Measurements from ENCODE around the gene LRRC3. TPM values are rescaled to one million over a fixed set of nuclear protein-coding genes. Genes with fewer than 3 reads are reported as not detected.

Gene LRRC3
- total and polyA plus RNA-seq, 2 of the 8 experiments (the other 6 are each of a cell fraction or from before 2014, with no cell fraction given): 3.1 to 5.4 TPM

DNA sequence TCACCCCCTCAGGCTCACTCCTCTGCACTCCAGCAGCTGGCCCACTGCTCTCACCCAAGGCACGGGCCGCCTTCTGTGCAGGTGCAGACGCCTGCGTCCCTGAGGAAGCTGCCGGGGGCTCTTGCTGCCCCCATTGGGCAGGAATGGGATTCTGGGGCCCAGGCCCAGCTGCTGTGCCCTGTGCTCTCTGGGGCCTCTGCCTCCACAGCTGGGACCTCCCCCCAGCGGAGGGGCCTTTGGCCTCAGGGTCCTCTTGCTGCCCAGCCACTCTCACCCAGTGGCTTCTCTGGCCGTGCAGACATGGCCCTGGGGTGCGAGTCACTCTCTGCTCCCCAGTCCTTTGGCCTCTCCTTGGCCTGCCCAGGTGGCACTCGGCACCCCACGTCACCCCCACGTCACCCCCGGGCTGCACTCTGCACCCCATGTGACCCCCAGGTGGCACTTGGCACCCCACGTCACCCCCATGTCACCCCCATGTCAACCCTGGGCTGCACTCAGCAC lies 19.1 kb upstream of the LRRC3 start:
- no peak overlapping the region for H3K18ac ChIP-seq (ENCODE audit: extremely low read depth, low read length)
- H3K14ac ChIP-seq (ENCODE audit: insufficient read length): no peak overlapping the region
- DNase-seq (ENCODE audit: low read depth in 1 of 2, low spot score in 2 of 2): no peak
- H3K79me1 ChIP-seq (ENCODE audit: low read depth, low read length): no peaks in the 10 kb centered on the region
- H3K23me2 ChIP-seq (ENCODE audit: low read depth, low read length): 0 out of 2 replicates have a peak, but pooled peaks cover 1% of the 10 kb centered on the region
- H2BK12ac ChIP-seq (ENCODE audit: low read depth, low read length): no peak overlapping the region
- no peak overlapping the region for H4K91ac ChIP-seq (replicated peaks; ENCODE audit: insufficient read length, low read length)
- no peaks in the 10 kb centered on the region for H3K79me2 ChIP-seq (ENCODE audit: control insufficient read depth in 1 of 2, insufficient read depth in 2 of 2, low read length in 2 of 2)
- H3K36me3 ChIP-seq (ENCODE audit: control insufficient read depth in 2 of 4, insufficient read depth in 4 of 4, low read length in 3 of 4): no peaks in the 10 kb centered on the region
- no peak overlapping the region for H3K27ac ChIP-seq (ENCODE audit: low read depth, low read length)
- no peak overlapping the region for H3K4me2 ChIP-seq (ENCODE audit: insufficient read depth in 1 of 2, low read depth in 2 of 2, low read length in 2 of 2)
- no peak for TF ChIP-seq HDAC2 (IDR thresholded peaks at IDR 0.05; ENCODE audit: borderline replicate concordance in 1 of 2, low read depth in 2 of 2, low read length in 2 of 2)
- TF ChIP-seq CBX5 (IDR thresholded peaks at IDR 0.05; ENCODE audit: low read depth, low read length): no peak
- TF ChIP-seq SUZ12 (IDR thresholded peaks at IDR 0.05; ENCODE audit: low read length): no peak
- no peak for TF ChIP-seq CEBPB (IDR thresholded peaks at IDR 0.05; ENCODE audit: low read depth, low read length)
- no peak for TF ChIP-seq SP2 (IDR thresholded peaks at IDR 0.05; ENCODE audit: low read length)
- no peak for TF ChIP-seq TCF12 (IDR thresholded peaks at IDR 0.05; ENCODE audit: low read depth, low read length)
- TF ChIP-seq SRF (IDR thresholded peaks at IDR 0.05; ENCODE audit: low read depth, low read length): no peak
- TF ChIP-seq CREB1 (IDR thresholded peaks at IDR 0.05): no peak
- no peak for TF ChIP-seq ASH2L (IDR thresholded peaks at IDR 0.05; ENCODE audit: low read length)
- no peak overlapping the region for H3K23ac ChIP-seq (ENCODE audit: insufficient read length)
- H4K20me1 ChIP-seq (replicated peaks in 1 of 2; ENCODE audit: control insufficient read depth in 1 of 2, insufficient read depth in 2 of 2, low read length in 2 of 2): no peaks in the 10 kb centered on the region
- H2BK5ac ChIP-seq (ENCODE audit: low read depth, low read length): no peak overlapping the region
- no peak overlapping the region for H3K9ac ChIP-seq (replicated peaks in 1 of 4; ENCODE audit: extremely low read depth in 1 of 4, low read depth in 3 of 4, low read length in 3 of 4)
- H3K4ac ChIP-seq (replicated peaks; ENCODE audit: insufficient read length, low read depth, low read length): no peak overlapping the region
- H3K9me3 ChIP-seq (ENCODE audit: insufficient read depth in 2 of 2, low read depth in 1 of 2, low read length in 1 of 2): no peaks in the 10 kb centered on the region
- ChIA-PET CTCF (ENCODE audit: partially characterized antibody) (interaction anchor here (1.7 kb wide), 1 partner anchor 9 kb away, joined by 4 read pairs; no protein-coding TSS in a partner anchor), POLR2A (ENCODE audit: partially characterized antibody) (no interaction called here)
- FAIRE-seq: no peak
- H3K4me1 ChIP-seq (replicated peaks in 1 of 4; ENCODE audit: control insufficient read depth in 3 of 4, insufficient read depth in 4 of 4, low read length in 3 of 4): no peaks in the 10 kb centered on the region; a peak in 2 of 7 replicates
- H2AK5ac ChIP-seq (ENCODE audit: low read depth, low read length): no peak overlapping the region
- no peak overlapping the region for H4K5ac ChIP-seq (ENCODE audit: insufficient read length, low read depth, low read length)
- no peaks in the 10 kb centered on the region for H3K27me3 ChIP-seq (replicated peaks in 1 of 4; ENCODE audit: control insufficient read depth in 3 of 4, extremely low read depth in 1 of 4, insufficient read depth in 3 of 4, low read length in 3 of 4)
- no peak overlapping the region for H4K8ac ChIP-seq (ENCODE audit: extremely low read depth, insufficient read depth, low read length)
- no peak overlapping the region for H2BK120ac ChIP-seq (replicated peaks; ENCODE audit: low read depth, low read length)
- H2BK20ac ChIP-seq (ENCODE audit: low read length): no peak overlapping the region
- H2BK15ac ChIP-seq (ENCODE audit: low read length): no peak overlapping the region
- 86% methylated on average over 10 of the region's 13 CpGs; no CpG with 5 or more reads in 1 of the 2 experiments for WGBS, 2 experiments (ENCODE audit: extremely low coverage in 1 of 2, insufficient coverage in 1 of 2, insufficient read length in 1 of 2, insufficient replicate concordance in 2 of 2, low coverage in 1 of 2, low lambda C conversion rate in 2 of 2, missing lambda C conversion rate in 1 of 2)
- no peak overlapping the region for H3K56ac ChIP-seq (replicated peaks; ENCODE audit: insufficient read length, low read depth, low read length)
- H2AFZ ChIP-seq (ENCODE audit: low read length): no peak overlapping the region
- no peak overlapping the region for H3K4me3 ChIP-seq (ENCODE audit: extremely low read depth in 1 of 4, insufficient read depth in 2 of 4, low read depth in 3 of 4, low read length in 4 of 4)

Measured in H1 (cell line).